Measurements from ENCODE around the gene MGME1.
"Not testable (repeated sequence)": the region's sequence is repeated elsewhere in the genome, so short reads cannot be mapped to it uniquely, and the experiment has no call there.

The MGME1 gene

GRCh38 chr20:17995967-17996819, 27.4 kb downstream of the MGME1 start:
- peak; percentile 54 to 76 for DNase-seq

GRCh38 chr20:17998446-17998845, 29.6 kb downstream of the MGME1 start:
- no peak for DNase-seq

DNA sequence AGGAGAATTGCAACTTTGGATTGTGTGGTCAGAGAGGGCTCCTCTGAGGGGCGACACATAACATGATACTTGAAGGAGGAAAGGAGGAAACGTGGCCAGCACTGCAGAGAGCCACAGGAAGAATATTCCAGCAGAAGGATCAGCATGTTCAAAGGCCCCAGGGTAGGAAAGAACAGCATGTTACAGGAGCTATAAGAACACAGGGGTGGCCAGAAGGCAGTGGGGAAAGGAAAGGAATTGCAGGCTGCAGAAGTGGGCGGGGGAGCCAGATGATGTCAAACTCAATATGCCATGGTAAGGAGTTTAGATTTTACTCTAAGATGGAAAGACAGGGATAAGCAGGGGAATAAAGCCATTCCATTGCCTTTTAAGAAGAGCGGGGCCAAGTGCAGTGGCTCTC, 30.7 kb downstream of the MGME1 start:
- no peak for DNase-seq

GRCh38 chr20:18001131-18001921, 32.5 kb downstream of the MGME1 start:
- DNase-seq, result no peak

- no peak for DNase-seq
These were observed 35.1 kb downstream of the MGME1 start for GRCh38 chr20:18003897-18004296.

DNA sequence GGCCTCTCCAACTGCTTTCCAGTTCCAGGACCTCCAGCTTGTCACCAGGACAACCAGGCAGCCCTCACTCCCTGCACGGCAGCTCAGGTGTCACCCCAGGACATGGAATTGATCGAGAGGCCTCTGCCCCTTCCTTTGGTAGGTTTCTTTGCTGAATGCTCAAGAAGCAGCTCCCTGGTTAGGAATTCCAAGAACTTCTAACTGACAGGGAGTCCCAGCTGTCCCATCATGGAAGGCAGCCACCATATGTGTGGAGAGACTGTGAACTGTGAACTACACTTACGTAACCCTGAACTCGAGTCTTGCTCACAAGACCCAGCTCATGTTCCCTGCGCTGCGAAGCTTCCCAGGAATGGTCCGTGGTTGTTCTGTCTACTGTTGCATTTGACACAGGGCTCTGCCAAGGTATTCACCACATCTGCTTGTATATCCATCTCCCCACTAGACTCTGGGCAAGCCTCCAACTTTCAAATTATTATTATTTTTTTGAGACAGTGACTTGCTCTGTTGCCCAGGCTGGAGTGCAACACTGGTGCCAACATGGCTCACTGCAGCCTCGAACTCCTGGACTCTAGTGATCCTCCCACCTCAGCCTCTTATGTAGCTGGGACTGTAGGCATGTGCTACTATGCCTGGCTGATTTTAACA, 35.7 kb downstream of the MGME1 start:
- no peak for DNase-seq

DNA sequence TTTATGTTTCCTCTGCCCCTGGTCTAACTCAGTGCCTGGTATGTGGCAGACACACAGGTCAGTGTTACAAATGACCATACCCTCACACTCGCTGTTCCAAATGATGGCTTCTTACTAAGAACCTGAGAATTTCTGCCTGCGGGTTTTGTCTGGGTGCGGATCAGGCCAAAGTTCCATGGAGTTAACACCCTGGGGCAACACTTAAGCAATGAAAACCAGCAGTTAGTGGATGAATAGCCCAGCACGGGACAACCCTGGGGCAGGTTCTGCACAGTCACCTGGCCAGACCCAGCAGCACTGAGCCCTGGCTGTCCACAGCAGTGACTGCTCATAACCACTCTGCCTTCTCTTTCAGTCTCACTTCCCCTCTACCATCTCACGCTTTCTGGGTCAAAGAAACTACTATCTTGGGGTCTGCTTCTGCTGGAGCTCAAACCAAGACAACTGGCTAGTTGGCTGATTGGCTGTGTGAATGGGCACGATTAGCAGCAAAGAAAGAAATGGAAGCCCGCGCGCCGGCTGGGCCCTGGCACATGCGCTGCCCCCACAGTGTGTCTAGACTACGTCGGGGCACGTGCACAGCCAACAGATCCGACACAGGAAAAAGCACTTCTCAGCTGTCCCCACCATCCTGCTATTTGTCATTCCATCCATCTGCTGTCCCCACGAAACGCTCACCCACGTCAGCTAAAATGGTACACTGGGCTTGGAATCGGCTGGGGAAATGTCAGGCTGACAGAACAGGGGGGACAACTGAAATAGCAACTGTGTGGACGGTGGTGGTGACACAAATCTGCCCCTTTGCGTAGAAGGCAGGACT, 36.6 kb downstream of the MGME1 start:
- DNase-seq, result peak in 1 of 2 donors; percentile 8

- DNase-seq, result no peak
These were observed 37.2 kb downstream of the MGME1 start for GRCh38 chr20:18005990-18006364.

DNA sequence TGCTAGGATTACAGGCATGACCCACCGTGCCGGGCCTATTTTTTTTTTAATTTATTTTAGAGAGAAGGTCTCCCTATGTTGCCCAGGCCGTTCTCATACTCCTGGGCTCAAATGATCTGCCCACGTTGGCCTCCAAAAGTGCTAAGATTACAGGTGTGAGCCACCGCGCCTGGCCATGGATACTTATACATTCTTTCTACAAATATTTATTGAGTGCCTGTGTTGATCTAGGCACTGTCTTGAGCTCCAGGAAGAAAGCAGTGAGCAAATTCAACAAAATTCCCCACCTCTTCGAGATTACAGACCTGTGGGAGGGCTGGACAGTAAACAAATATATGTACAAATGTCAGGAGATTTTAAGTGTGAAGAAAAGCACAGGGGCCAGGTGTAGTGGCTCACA, 37.9 kb downstream of the MGME1 start:
- DNase-seq, result no peak

DNA sequence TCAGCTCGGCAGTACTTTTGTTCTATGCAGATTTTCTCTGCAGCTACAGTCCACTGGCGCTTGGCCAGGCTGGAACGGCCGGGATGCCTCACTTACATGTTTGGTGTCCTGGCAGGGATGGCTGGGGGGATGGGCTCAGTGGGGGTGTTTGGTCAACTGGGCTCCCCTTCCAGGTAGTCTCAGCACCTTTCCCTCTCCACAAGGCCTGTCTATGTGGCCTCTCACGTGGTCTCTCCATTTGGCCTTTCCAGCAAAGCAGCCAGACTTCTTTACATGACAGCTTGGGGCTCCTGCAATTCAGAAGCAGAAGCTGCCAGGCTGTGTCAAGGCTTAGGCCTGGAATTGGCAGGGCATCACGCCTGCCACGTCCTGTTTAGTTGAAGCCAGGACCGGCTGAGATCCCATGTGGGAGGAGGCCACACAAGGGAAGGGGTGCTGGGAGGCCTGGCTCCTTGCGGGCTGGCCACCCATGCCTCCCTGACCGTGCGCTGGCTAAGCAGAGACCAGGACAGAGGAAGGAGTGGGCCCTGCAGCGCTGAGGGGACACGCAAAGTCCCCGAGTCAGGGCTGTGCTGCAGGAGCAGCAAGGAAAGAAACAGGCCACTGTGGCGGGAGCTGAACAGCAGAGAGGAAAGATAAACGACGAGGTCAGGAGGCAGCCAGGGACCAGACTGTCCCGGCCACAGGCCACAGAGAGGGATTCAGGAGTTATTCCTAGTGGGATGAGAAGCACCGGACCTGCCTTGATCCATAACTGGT, 38.9 kb downstream of the MGME1 start:
- DNase-seq, result no peak

GRCh38 chr20:18009116-18009515, 40.3 kb downstream of the MGME1 start:
- DNase-seq, result no peak

DNA sequence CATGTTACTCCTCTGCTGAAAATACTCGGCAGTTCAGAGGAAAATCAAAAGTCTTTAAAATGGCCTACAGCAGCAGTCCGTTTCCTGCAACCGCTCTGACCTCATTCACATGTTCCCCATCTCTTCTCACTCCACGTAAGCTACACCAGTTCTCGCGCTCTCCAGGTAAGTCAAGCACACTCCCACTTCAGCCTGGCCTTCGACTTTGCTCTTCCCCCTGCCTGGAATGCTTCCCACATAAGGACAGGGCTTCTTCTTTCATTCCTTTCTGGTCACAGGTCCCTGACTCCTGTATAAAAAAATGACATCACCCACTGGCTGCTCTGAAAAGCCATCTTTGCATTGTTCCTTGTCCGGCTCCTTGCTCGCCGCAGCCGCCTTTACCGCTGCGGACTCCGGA, 42.7 kb downstream of the MGME1 start:
- DNase-seq, result no peak

- no peak for DNase-seq
These were observed 43.3 kb downstream of the MGME1 start for GRCh38 chr20:18011951-18012645.

DNA sequence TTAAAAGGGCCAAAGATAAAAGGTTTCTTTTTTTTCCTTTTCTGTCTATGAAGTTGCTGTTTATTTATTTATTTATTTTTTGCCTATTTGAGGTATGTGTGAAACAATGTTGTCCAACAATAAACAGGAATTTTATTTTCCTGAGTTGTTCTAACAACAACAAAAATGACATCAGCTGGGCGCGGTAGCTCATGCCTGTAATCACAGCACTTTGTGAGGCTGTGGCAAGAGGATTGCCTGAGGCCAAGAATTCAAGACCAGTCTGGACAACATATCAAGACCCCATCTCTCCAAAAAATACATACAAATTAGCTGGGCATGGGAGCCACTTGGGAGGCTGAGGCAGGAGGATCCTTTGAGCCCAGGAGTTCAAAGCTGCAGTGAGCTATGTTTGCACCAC, 44.1 kb downstream of the MGME1 start:
- DNase-seq, result no peak

DNA sequence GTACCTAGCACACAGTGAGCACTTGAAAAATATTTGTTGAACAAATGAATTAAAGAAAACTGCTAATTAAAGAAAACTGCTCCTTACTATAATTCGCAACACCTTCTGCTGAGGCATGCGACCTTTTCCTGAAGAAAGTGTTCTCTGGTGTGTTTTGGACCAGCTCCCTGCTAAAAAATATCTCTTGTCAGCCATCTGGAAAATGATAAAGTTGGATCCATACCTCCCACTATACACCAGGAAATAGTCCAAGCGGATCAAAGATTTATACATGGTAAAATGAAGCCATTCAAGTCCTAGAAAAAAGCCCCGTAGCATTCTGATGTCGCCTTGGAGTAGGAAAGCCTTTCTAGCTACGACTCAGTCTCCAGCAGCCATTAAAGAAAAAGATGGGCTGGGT, 45.6 kb downstream of the MGME1 start:
- no peak for DNase-seq

DNA sequence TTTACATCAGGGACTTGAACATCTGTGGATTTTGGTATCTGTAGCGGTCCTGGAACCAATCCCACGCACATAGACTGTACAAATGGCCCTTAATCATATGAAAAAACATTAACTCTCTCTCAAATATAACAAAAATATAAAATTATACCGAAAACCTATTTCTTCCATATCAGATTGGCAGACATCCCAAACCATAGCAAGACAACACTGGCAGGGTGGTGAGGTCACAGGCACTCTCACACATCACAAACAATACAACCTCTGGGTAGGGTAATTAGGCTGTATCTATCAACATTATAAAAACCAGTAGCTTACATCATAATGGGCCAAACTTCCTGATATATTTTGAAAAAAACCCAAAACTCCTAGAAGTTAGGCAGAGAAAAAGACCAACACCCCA, 48.0 kb downstream of the MGME1 start:
- no peak for DNase-seq

- DNase-seq, result no peak
These were observed 49.3 kb downstream of the MGME1 start for GRCh38 chr20:18018100-18018499.

DNA sequence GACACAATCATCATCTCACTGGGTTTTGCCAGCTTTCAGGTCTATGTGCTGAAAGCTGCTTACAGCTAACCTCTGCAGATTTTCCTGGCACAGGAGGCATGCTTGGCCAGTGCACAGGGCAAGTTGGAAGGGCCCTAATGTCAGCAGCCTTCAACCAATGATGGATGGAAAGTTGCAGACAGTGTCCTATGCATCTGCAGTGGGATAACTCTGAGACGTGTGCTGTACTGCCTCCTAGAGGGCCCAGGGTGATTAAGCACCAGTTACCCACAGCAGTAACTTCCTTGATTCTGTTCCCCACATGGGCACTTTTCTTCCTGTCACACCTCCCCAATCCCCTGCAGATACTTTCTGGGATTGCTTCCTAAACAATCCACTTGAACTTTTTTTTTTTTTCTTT, 50.2 kb downstream of the MGME1 start:
- peak; percentile 12 to 15 for DNase-seq

- DNase-seq, result no peak
These were observed 52.1 kb downstream of the MGME1 start for GRCh38 chr20:18020931-18021330.

DNA sequence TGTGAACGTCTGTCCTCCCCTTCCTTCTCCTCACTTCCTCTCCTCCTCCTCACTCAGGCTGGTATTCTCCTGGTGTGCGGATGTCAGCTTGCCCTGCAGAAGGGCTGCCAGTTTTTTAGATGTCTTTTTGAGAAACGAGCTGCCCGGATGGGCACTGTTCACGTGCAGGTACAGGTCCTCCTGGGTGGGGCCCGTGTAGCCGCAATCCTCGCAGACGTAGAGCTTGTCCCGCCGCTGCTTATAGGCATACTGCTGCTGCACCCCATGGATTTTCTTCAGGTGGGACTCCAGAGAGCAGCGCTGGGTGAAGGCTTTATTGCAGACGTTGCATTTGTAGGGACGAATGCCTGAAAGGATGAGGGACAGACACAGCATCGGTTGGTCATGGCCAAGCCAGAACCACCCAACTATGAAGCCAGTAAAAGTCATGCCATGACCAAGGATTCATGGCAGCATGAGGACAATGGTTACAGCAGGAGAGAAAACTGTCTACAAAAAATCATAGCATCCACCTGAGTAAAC, 55.8 kb downstream of the MGME1 start:
- DNase-seq, result no peak

DNA sequence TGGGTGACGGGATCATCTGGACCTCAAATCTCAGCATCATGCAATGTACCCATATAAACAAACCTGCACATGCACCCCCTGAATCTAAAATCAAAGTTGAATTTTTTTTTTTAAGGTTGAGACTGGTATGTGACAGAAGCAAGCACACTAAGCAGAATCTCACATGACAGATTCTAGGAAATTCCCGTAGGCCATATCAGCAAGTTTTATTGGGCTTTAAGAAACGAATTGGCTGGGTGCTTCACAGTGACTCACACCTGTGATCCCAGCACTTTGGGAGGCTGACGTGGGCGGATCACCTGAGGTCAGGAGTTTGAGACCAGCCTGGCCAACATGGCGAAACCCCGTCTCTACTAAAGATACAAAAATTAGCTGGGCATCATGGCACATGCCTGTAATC, 58.2 kb downstream of the MGME1 start:
- DNase-seq, result not testable (repeated sequence)
